Ovary (tissue), 3 donors: ENCODE results near the gene NUTM2F.

ENCODE experiments used
- CTCF ChIP-seq, 3 donors: fragments of 450-650 bp in 2 of 3; fragments of 200-600 bp in 1 of 3; IDR thresholded peaks; one replicate each; pipeline versions ENCODE4 v1.5.1 to v1.8.0; 2016 to 2022; ENCODE audit warnings: antibody characterized with exemption in 3 of 3, mild to moderate bottlenecking in 1 of 3
- EP300 ChIP-seq: sonication (generic); formaldehyde crosslinking; IDR thresholded peaks from one replicate; pipeline ENCODE4 v1.6.1; 2017; ENCODE audit warnings: antibody characterized with exemption
- POLR2A ChIP-seq: fragments of 450-650 bp; IDR thresholded peaks from one replicate; pipeline ENCODE4 v1.6.1; 2017; ENCODE audit warnings: antibody characterized with exemption, mild to moderate bottlenecking, moderate library complexity
- donor health status: DM: no; HTN: no; CAD: no.

- TF ChIP-seq CTCF (IDR thresholded peaks at IDR 0.05) (no peak), EP300 (no peak), POLR2A (no peak)
Observed at GRCh38 chr9:94287877-94288513, 40.4 kb downstream of the NUTM2F start.
